GM23338 (cell line): ENCODE results near the gene APOA1. TPM values are rescaled to one million over a fixed set of nuclear protein-coding genes. Genes with fewer than 3 reads are reported as not detected.

Experiments
- ATAC-seq: fragments of 200-7000 bp; cut with Tn5 transposase; 3 replicates; pipeline ENCODE4 v1.9.1; 2020
- DNase-seq: peaks from one replicate; pipeline ENCODE4 v3.0.0-alpha.2; 2015; ENCODE audit warnings: low spot score
- H2AFZ ChIP-seq: fragments of 200-600 bp; sonication (generic); 2 replicates; pipeline ENCODE4 v1.8.0; 2016; ENCODE audit warnings: antibody characterized with exemption, mild to moderate bottlenecking, moderate library complexity
- H3F3A ChIP-seq: fragments of 200-600 bp; sonication (generic); replicated peaks from 2 replicates; pipeline ENCODE4 v1.8.0; 2017; ENCODE audit warnings: antibody characterized with exemption, mixed run types, low read depth
- H3K27ac ChIP-seq: fragments of 200-600 bp; sonication (generic); 2 replicates; pipeline ENCODE4 v1.6.1; 2016; ENCODE audit warnings: low read depth
- H3K27me3 ChIP-seq: fragments of 200-600 bp; sonication (generic); 2 replicates; pipeline ENCODE4 v1.8.0; 2016; ENCODE audit warnings: mild to moderate bottlenecking, mixed run types, moderate library complexity; ENCODE audit not compliant: insufficient read depth
- H3K36me3 ChIP-seq: fragments of 200-600 bp; sonication (generic); 2 replicates; pipeline ENCODE4 v1.8.0; 2016; ENCODE audit warnings: mild to moderate bottlenecking; ENCODE audit not compliant: insufficient read depth
- H3K4me1 ChIP-seq: fragments of 200-600 bp; sonication (generic); 2 replicates; pipeline ENCODE4 v1.8.0; 2016; ENCODE audit warnings: mild to moderate bottlenecking, moderate library complexity; ENCODE audit not compliant: insufficient read depth
- H3K4me2 ChIP-seq: fragments of 200-600 bp; sonication (generic); 2 replicates; pipeline ENCODE4 v1.7.1; 2017; ENCODE audit warnings: mixed run types
- H3K4me3 ChIP-seq: fragments of 200-600 bp; sonication (generic); 2 replicates; pipeline ENCODE4 v1.6.1; 2016; ENCODE audit warnings: mixed run types
- H3K79me2 ChIP-seq: fragments of 200-600 bp; sonication (generic); replicated peaks from 2 replicates; pipeline ENCODE4 v1.8.0; 2017; ENCODE audit warnings: mild to moderate bottlenecking; ENCODE audit not compliant: insufficient read depth
- H3K9me2 ChIP-seq: fragments of 200-600 bp; sonication (generic); 2 replicates; pipeline ENCODE4 v1.8.0; 2017; ENCODE audit not compliant: insufficient read depth
- H4K20me1 ChIP-seq: fragments of 200-600 bp; sonication (generic); replicated peaks from 2 replicates; pipeline ENCODE4 v1.8.0; 2017; ENCODE audit warnings: mild to moderate bottlenecking; ENCODE audit not compliant: insufficient read depth
- H3K27ac Mint-ChIP-seq: 2 replicates; pipeline ENCODE4 v1.8.0; 2020; ENCODE audit warnings: inconsistent platforms, mild to moderate bottlenecking, moderate library complexity, mixed read lengths
- H3K27me3 Mint-ChIP-seq: 3 replicates; pipeline ENCODE4 v1.8.0; 2022; ENCODE audit warnings: low read depth, mild to moderate bottlenecking, moderate library complexity, mixed read lengths, inconsistent platforms; ENCODE audit not compliant: insufficient read depth, poor library complexity
- H3K36me3 Mint-ChIP-seq: 3 replicates; pipeline ENCODE4 v1.8.0; 2021; ENCODE audit warnings: low read depth, mild to moderate bottlenecking, inconsistent platforms, moderate library complexity, mixed read lengths
- H3K4me1 Mint-ChIP-seq: 3 replicates; pipeline ENCODE4 v1.8.0; 2020; ENCODE audit warnings: mild to moderate bottlenecking, inconsistent platforms, mixed read lengths
- H3K4me3 Mint-ChIP-seq: 3 replicates; pipeline ENCODE4 v1.8.0; 2021; ENCODE audit warnings: moderate library complexity, mild to moderate bottlenecking, inconsistent platforms, mixed read lengths
- H3K9me3 Mint-ChIP-seq: 3 replicates; pipeline ENCODE4 v1.8.0; 2020; ENCODE audit warnings: moderate library complexity, mild to moderate bottlenecking, inconsistent platforms, mixed read lengths
- CREB1 ChIP-seq: fragments of 250-450 bp; sonication (Bioruptor Pico); IDR thresholded peaks from 2 replicates; pipeline ENCODE4 v1.5.0; 2020; ENCODE audit warnings: low read depth, mild to moderate bottlenecking, moderate library complexity
- CTCF ChIP-seq, 2 experiments: fragments of 200-600 bp in 1 of 2; sonication (generic) in 1 of 2; conservative IDR thresholded peaks; 2 replicates each; pipeline versions ENCODE4 v1.5.1 to v1.6.1; 2016 to 2017; ENCODE audit warnings: antibody characterized with exemption in 2 of 2, low read depth in 2 of 2, mild to moderate bottlenecking in 2 of 2, moderate library complexity in 1 of 2
- ETS1 ChIP-seq: IDR thresholded peaks from 2 replicates; pipeline ENCODE4 v1.6.1; 2016; ENCODE audit warnings: antibody characterized with exemption
- EZH2 ChIP-seq: fragments of 200-600 bp; sonication (generic); IDR thresholded peaks from one replicate; pipeline ENCODE4 v1.8.0; 2017; ENCODE audit warnings: antibody characterized with exemption, mild to moderate bottlenecking, low read depth; ENCODE audit not compliant: unreplicated experiment
- EZH2phosphoT487 ChIP-seq: fragments of 200-600 bp; sonication (generic); IDR thresholded peaks from one replicate; pipeline ENCODE4 v1.8.1; 2018; ENCODE audit warnings: antibody characterized with exemption; ENCODE audit not compliant: unreplicated experiment
- JUNB ChIP-seq: IDR thresholded peaks from one replicate; pipeline ENCODE4 v1.6.1; 2016; ENCODE audit warnings: antibody characterized with exemption; ENCODE audit not compliant: unreplicated experiment
- NANOG ChIP-seq: IDR thresholded peaks from 2 replicates; pipeline ENCODE4 v1.6.1; 2016; ENCODE audit warnings: antibody characterized with exemption, borderline replicate concordance
- ZNF114 ChIP-seq: fragments of 250-450 bp; sonication (Bioruptor Pico); IDR thresholded peaks from 2 replicates; pipeline ENCODE4 v1.5.0; 2020; ENCODE audit warnings: mild to moderate bottlenecking, moderate library complexity
- ZNF331 ChIP-seq: fragments of 250-450 bp; sonication (Bioruptor Pico); IDR thresholded peaks from 2 replicates; pipeline ENCODE4 v1.5.0; 2020; ENCODE audit warnings: low read depth, mild to moderate bottlenecking, moderate library complexity
- ZNF462 ChIP-seq: fragments of 250-450 bp; sonication (Bioruptor Pico); IDR thresholded peaks from 2 replicates; pipeline ENCODE4 v1.5.0; 2020; ENCODE audit warnings: mild to moderate bottlenecking, moderate library complexity
- polyA plus RNA-seq: library from polyadenylated mRNA; unstranded; fragments of >200 nt; fragmentation: Nextera tagmentation; extraction: Ambion mirVana; gene quantifications from 2 replicates; pipeline ENCODE4 v1.2.1, GENCODE V29; 2016
- total RNA-seq: library from RNA; depleted of rRNA; stranded (reverse); fragments of >200 nt; shearing (Covaris generic); gene quantifications from 2 replicates; pipeline ENCODE4 v1.2.3, GENCODE V29; 2014

APOA1 gene
- total and polyA plus RNA-seq, 2 experiments from 2014 or later, result 0.60 TPM; not detected in 1

DNA sequence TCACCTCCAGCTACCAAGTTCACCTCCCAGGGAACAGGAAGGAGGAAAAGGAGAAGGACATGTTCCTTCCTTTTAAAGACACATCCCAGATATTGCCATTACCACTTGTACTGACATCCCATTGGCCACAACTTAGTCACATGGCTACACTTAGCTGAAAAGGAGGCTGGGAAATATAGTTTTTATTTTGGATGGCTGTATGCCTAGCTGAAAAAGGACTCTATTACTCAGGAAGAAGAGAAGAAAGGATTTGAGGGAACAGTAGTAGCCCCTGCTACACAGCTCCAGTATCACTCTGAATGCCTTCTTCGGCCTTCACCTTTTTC is 43.7 kb downstream of the APOA1 start (continued):
- TF ChIP-seq ZNF331 (CRISPR knock-in tag) (no peak), ZNF114 (CRISPR knock-in tag) (no peak), NANOG (no peak)

GRCh38 chr11:116792869-116793771 is 44.3 kb downstream of the APOA1 start:
- Histone ChIP-seq H3K4me1 (peaks cover 5% of the 10 kb centered on the region), H3K4me2 (no peak overlapping the region), H2AFZ (0 out of 2 replicates have a peak overlapping the region, but pooled peaks have one; percentile 52), H3F3A (0 out of 2 replicates have a peak, but pooled peaks cover 2% of the 10 kb centered on the region), H3K27ac (no peak overlapping the region), H3K9me2 (peaks cover 6% of the 10 kb centered on the region; the same call in 1 of the 2 replicates), H3K4me3 (no peak overlapping the region), H4K20me1 (no peaks in the 10 kb centered on the region), H3K79me2 (no peaks in the 10 kb centered on the region), H3K36me3 (no peaks in the 10 kb centered on the region), H3K27me3 (no peaks in the 10 kb centered on the region)
- Mint-ChIP-seq H3K27ac (no peak overlapping the region), H3K9me3 (no peaks in the 10 kb centered on the region), H3K4me1 (peaks cover 19% of the 10 kb centered on the region), H3K27me3 (peaks cover 10% of the 10 kb centered on the region), H3K4me3 (no peak overlapping the region), H3K36me3 (no peaks in the 10 kb centered on the region; the same call in 2 of the 3 replicates)
- TF ChIP-seq ZNF114 (CRISPR knock-in tag) (no peak), EZH2 (no peak), CREB1 (CRISPR knock-in tag) (no peak), ETS1 (no peak), EZH2phosphoT487 (no peak), ZNF462 (CRISPR knock-in tag) (no peak), JUNB (no peak), ZNF331 (CRISPR knock-in tag) (no peak), CTCF (conservative IDR thresholded peaks at IDR 0.05; ENCODE audit: low read depth in 2 of 2) (no peak)
- no peak for ATAC-seq
- DNase-seq, result no peak
